Muscle of leg (tissue), 11 donors: ENCODE measurements around the gene ARHGEF28. TPM values are rescaled to one million over a fixed set of nuclear protein-coding genes. Genes with fewer than 3 reads are reported as not detected.

Experiments used
- DNase-seq: peaks from one replicate; pipeline ENCODE4 v3.0.0; 2013
- H3K27ac ChIP-seq: one replicate; pipeline ENCODE4 v1.5.1; 2013; ENCODE audit warnings: mild to moderate bottlenecking, low read length, control low read depth
- H3K27me3 ChIP-seq: one replicate; pipeline ENCODE4 v1.6.1; 2013; ENCODE audit warnings: low read length; ENCODE audit not compliant: control insufficient read depth, insufficient read depth
- H3K36me3 ChIP-seq: one replicate; pipeline ENCODE4 v1.6.1; 2013; ENCODE audit warnings: low read length; ENCODE audit not compliant: control insufficient read depth, insufficient read depth
- H3K4me1 ChIP-seq: one replicate; pipeline ENCODE4 v1.6.1; 2013; ENCODE audit warnings: low read length; ENCODE audit not compliant: control insufficient read depth, insufficient read depth
- H3K4me3 ChIP-seq: one replicate; pipeline ENCODE4 v1.5.1; 2013; ENCODE audit warnings: low read length, control low read depth
- H3K9me3 ChIP-seq: replicated peaks from 2 replicates; pipeline ENCODE4 v1.6.1; 2013; ENCODE audit warnings: low read depth, low read length; ENCODE audit not compliant: control insufficient read depth
- WGBS: methylation state at CpG from one replicate; pipeline ENCODE4 v1.1.5; 2013; ENCODE audit warnings: missing lambda C conversion rate; ENCODE audit not compliant: insufficient coverage; 5-methylcytosine and 5-hydroxymethylcytosine counted together
- polyA plus RNA-seq, 8 donors: library from polyadenylated mRNA; unstranded; fragments of 120-200 nt; gene quantifications; one replicate each; pipeline versions ENCODE4 v1.2.1 to v1.2.3, GENCODE V29; 2013; ENCODE audit warnings: inconsistent platforms in 1 of 8, low replicate concordance in 1 of 8; ENCODE audit not compliant: insufficient read length in 8 of 8, insufficient read depth in 1 of 8
- total RNA-seq: library from RNA; stranded (reverse); fragments of 120-200 nt; gene quantifications from one replicate; pipeline ENCODE4 v1.2.4, GENCODE V29; 2013

The ARHGEF28 gene
- total and polyA plus RNA-seq, 9 donors, result 1.6 to 5.1 (median 3.4) TPM

- no CpG with 5 or more reads among the region's 3 CpGs for WGBS
- Histone ChIP-seq H3K27me3 (no peaks in the 10 kb centered on the region), H3K4me3 (no peak overlapping the region), H3K27ac (no peak overlapping the region), H3K36me3 (no peaks in the 10 kb centered on the region), H3K4me1 (no peaks in the 10 kb centered on the region), H3K9me3 (no peaks in the 10 kb centered on the region)
- no peak for DNase-seq
These were observed 103.3 kb downstream of the ARHGEF28 start for GRCh38 chr5:73729329-73729728.

- no peaks in the 10 kb centered on the region for H3K27me3 ChIP-seq
- DNase-seq, result no peak
- WGBS, result no CpG with 5 or more reads among the region's 2 CpGs
- H3K4me1 ChIP-seq, result no peaks in the 10 kb centered on the region
- no peak overlapping the region for H3K27ac ChIP-seq
- no peaks in the 10 kb centered on the region for H3K36me3 ChIP-seq
- H3K4me3 ChIP-seq, result no peak overlapping the region
- H3K9me3 ChIP-seq, result no peaks in the 10 kb centered on the region
These were observed 106.0 kb downstream of the ARHGEF28 start for GRCh38 chr5:73732045-73732444.

GRCh38 chr5:73733219-73733618 lies 107.2 kb downstream of the ARHGEF28 start:
- no peak overlapping the region for H3K4me3 ChIP-seq
- no CpG with 5 or more reads among the region's 1 CpG for WGBS
- H3K4me1 ChIP-seq, result no peaks in the 10 kb centered on the region
- no peaks in the 10 kb centered on the region for H3K27me3 ChIP-seq
- no peaks in the 10 kb centered on the region for H3K9me3 ChIP-seq
- DNase-seq, result peak; percentile 28
- H3K36me3 ChIP-seq, result no peaks in the 10 kb centered on the region
- H3K27ac ChIP-seq, result no peak overlapping the region

GRCh38 chr5:73735032-73735734 lies 109.2 kb downstream of the ARHGEF28 start:
- no peaks in the 10 kb centered on the region for H3K9me3 ChIP-seq
- no peak overlapping the region for H3K4me3 ChIP-seq
- no peak overlapping the region for H3K27ac ChIP-seq
- no peaks in the 10 kb centered on the region for H3K27me3 ChIP-seq
- DNase-seq, result no peak
- H3K4me1 ChIP-seq, result no peaks in the 10 kb centered on the region
- 92% methylated on average over 1 of the region's 4 CpGs for WGBS
- H3K36me3 ChIP-seq, result no peaks in the 10 kb centered on the region

- H3K9me3 ChIP-seq, result no peaks in the 10 kb centered on the region
- no peaks in the 10 kb centered on the region for H3K36me3 ChIP-seq
- no peaks in the 10 kb centered on the region for H3K27me3 ChIP-seq
- H3K4me1 ChIP-seq, result no peaks in the 10 kb centered on the region
- no peak overlapping the region for H3K27ac ChIP-seq
- H3K4me3 ChIP-seq, result no peak overlapping the region
- no CpG with 5 or more reads among the region's 1 CpG for WGBS
- DNase-seq, result no peak
These were observed 113.7 kb downstream of the ARHGEF28 start for GRCh38 chr5:73739650-73740049.

GRCh38 chr5:73740274-73740790 lies 114.3 kb downstream of the ARHGEF28 start:
- H3K27me3 ChIP-seq, result no peaks in the 10 kb centered on the region
- WGBS, result 83% methylated on average over 2 of the region's 4 CpGs
- no peak overlapping the region for H3K4me3 ChIP-seq
- no peaks in the 10 kb centered on the region for H3K4me1 ChIP-seq
- peak overlapping the region; percentile 53 for H3K27ac ChIP-seq
- DNase-seq, result peak; percentile 11
- no peaks in the 10 kb centered on the region for H3K9me3 ChIP-seq
- no peaks in the 10 kb centered on the region for H3K36me3 ChIP-seq

GRCh38 chr5:73743161-73743560 lies 117.2 kb downstream of the ARHGEF28 start:
- no peaks in the 10 kb centered on the region for H3K9me3 ChIP-seq
- no peak for DNase-seq
- H3K27me3 ChIP-seq, result no peaks in the 10 kb centered on the region
- no CpG with 5 or more reads among the region's 2 CpGs for WGBS
- H3K27ac ChIP-seq, result no peak overlapping the region
- no peaks in the 10 kb centered on the region for H3K36me3 ChIP-seq
- no peak overlapping the region for H3K4me3 ChIP-seq
- H3K4me1 ChIP-seq, result no peaks in the 10 kb centered on the region

GRCh38 chr5:73745836-73746235 lies 119.8 kb downstream of the ARHGEF28 start:
- WGBS, result no CpG with 5 or more reads among the region's 1 CpG
- no peak overlapping the region for H3K27ac ChIP-seq

GRCh38 chr5:73746608-73747007 lies 120.6 kb downstream of the ARHGEF28 start:
- Histone ChIP-seq H3K27ac (no peak overlapping the region), H3K36me3 (no peaks in the 10 kb centered on the region), H3K9me3 (no peaks in the 10 kb centered on the region), H3K4me3 (no peak overlapping the region), H3K4me1 (peaks cover 5% of the 10 kb centered on the region), H3K27me3 (peaks cover 2% of the 10 kb centered on the region)
- WGBS, result no CpG with 5 or more reads among the region's 2 CpGs
- no peak for DNase-seq

More at GRCh38 chr5:73745836-73746235, 119.8 kb downstream of the ARHGEF28 start:
- peaks cover 5% of the 10 kb centered on the region for H3K4me1 ChIP-seq
- no peaks in the 10 kb centered on the region for H3K36me3 ChIP-seq
- H3K9me3 ChIP-seq, result no peaks in the 10 kb centered on the region
- H3K4me3 ChIP-seq, result no peak overlapping the region
- peaks cover 2% of the 10 kb centered on the region for H3K27me3 ChIP-seq
- DNase-seq, result no peak

- H3K4me1 ChIP-seq, result peaks cover 5% of the 10 kb centered on the region
- H3K27me3 ChIP-seq, result peaks cover 2% of the 10 kb centered on the region
- DNase-seq, result peak; percentile 12
- WGBS, result no CpG with 5 or more reads among the region's 7 CpGs
- no peak overlapping the region for H3K4me3 ChIP-seq
- peak overlapping the region; percentile 56 for H3K27ac ChIP-seq
- no peaks in the 10 kb centered on the region for H3K36me3 ChIP-seq
- H3K9me3 ChIP-seq, result no peaks in the 10 kb centered on the region
These were observed 121.8 kb downstream of the ARHGEF28 start for GRCh38 chr5:73747696-73748380.
